IMR-90 (cell line): Measurements from ENCODE around the gene NRP1. TPM values are rescaled to one million over a fixed set of nuclear protein-coding genes. Genes with fewer than 3 reads are reported as not detected.

Source experiments
- ATAC-seq: fragments of 200-7000 bp; cut with Tn5 transposase; 2 replicates; pipeline ENCODE4 v1.9.1; 2020; ENCODE audit warnings: low read depth, mild to moderate bottlenecking, moderate library complexity
- BruUV-seq: library from RNA; stranded (reverse); fragments of 400-500 nt; replicated peaks from 2 replicates; lab custom pipeline; 2021; lab: Mats Ljungman, UMichigan
- CTCF ChIA-PET: fragments of 300-600 bp; formaldehyde crosslinking; extraction: SDS; loops from one replicate; lab custom pipeline; 2021; ENCODE audit warnings: antibody characterized with exemption; lab: Yijun Ruan, JAX
- POLR2A ChIA-PET: fragments of 300-600 bp; sonication (Branson Sonifier 250); formaldehyde crosslinking; loops from one replicate; lab custom pipeline; 2022; ENCODE audit warnings: antibody characterized with exemption; ENCODE audit not compliant: unreplicated experiment; lab: Charles Lee
- DNase-seq: peaks from one replicate; pipeline ENCODE4 v3.0.0; 2013
- H2AFZ ChIP-seq: replicated peaks from 2 replicates; pipeline ENCODE3; 2013; ENCODE audit warnings: low read length, mild to moderate bottlenecking; ENCODE audit not compliant: poor library complexity
- H2AK5ac ChIP-seq: 2 replicates; pipeline ENCODE4 v1.6.1; 2013; ENCODE audit warnings: low read depth, low read length, inconsistent platforms
- H2AK9ac ChIP-seq: replicated peaks from 2 replicates; pipeline ENCODE3; 2013; ENCODE audit warnings: mild to moderate bottlenecking, low read depth, low read length, moderate library complexity; ENCODE audit not compliant: poor library complexity
- H2BK120ac ChIP-seq: 2 replicates; pipeline ENCODE4 v1.6.1; 2013; ENCODE audit warnings: low read depth, low read length, inconsistent platforms
- H2BK15ac ChIP-seq: 3 replicates; pipeline ENCODE4 v1.6.1; 2013; ENCODE audit warnings: low read depth, low read length, inconsistent platforms
- H2BK20ac ChIP-seq: 2 replicates; pipeline ENCODE4 v1.6.1; 2013; ENCODE audit warnings: low read depth, mild to moderate bottlenecking, inconsistent platforms, low read length, moderate library complexity
- H2BK5ac ChIP-seq: 2 replicates; pipeline ENCODE4 v1.6.1; 2013; ENCODE audit warnings: mild to moderate bottlenecking, low read depth, low read length, inconsistent platforms; ENCODE audit not compliant: poor library complexity, severe bottlenecking
- H3K14ac ChIP-seq: replicated peaks from 2 replicates; pipeline ENCODE4 v1.6.1; 2013; ENCODE audit warnings: low read depth, low read length, inconsistent platforms
- H3K18ac ChIP-seq: 2 replicates; pipeline ENCODE4 v1.6.1; 2013; ENCODE audit warnings: low read depth, low read length, control low read depth
- H3K23ac ChIP-seq: 2 replicates; pipeline ENCODE4 v1.6.1; 2013; ENCODE audit warnings: low read depth, low read length, inconsistent platforms
- H3K27ac ChIP-seq: 2 replicates; pipeline ENCODE4 v1.5.1; 2013; ENCODE audit warnings: mild to moderate bottlenecking, control low read depth, low read length; ENCODE audit not compliant: insufficient read depth
- H3K27me3 ChIP-seq: 2 replicates; pipeline ENCODE4 v1.6.1; 2013; ENCODE audit warnings: low read length; ENCODE audit not compliant: control insufficient read depth, insufficient read depth
- H3K36me3 ChIP-seq: 2 replicates; pipeline ENCODE4 v1.6.1; 2013; ENCODE audit warnings: low read length, mixed read lengths; ENCODE audit not compliant: control insufficient read depth, insufficient read depth
- H3K4ac ChIP-seq: 2 replicates; pipeline ENCODE4 v1.6.1; 2013; ENCODE audit warnings: low read depth, low read length, inconsistent platforms
- H3K4me1 ChIP-seq: 2 replicates; pipeline ENCODE4 v1.6.1; 2013; ENCODE audit warnings: low read length, mixed read lengths; ENCODE audit not compliant: control insufficient read depth, insufficient read depth
- H3K4me2 ChIP-seq: 2 replicates; pipeline ENCODE4 v1.6.1; 2013; ENCODE audit warnings: low read depth, mild to moderate bottlenecking, control low read depth, low read length, moderate library complexity
- H3K4me3 ChIP-seq: 2 replicates; pipeline ENCODE4 v1.5.1; 2013; ENCODE audit warnings: low read depth, mild to moderate bottlenecking, control low read depth, low read length, moderate library complexity; ENCODE audit not compliant: insufficient read depth
- H3K56ac ChIP-seq: 2 replicates; pipeline ENCODE4 v1.6.1; 2013; ENCODE audit warnings: low read length, inconsistent platforms; ENCODE audit not compliant: insufficient read depth; ENCODE audit errors: extremely low read depth
- H3K79me1 ChIP-seq, 2 experiments: 2 replicates each; pipeline ENCODE4 v1.6.1; 2013; ENCODE audit warnings: low read length in 2 of 2, inconsistent platforms in 1 of 2, low read depth in 1 of 2
- H3K9ac ChIP-seq: 2 replicates; pipeline ENCODE4 v1.6.1; 2013; ENCODE audit warnings: low read depth, low read length, control low read depth
- H3K9me1 ChIP-seq: 2 replicates; pipeline ENCODE4 v1.6.1; 2013; ENCODE audit warnings: low read length, inconsistent platforms; ENCODE audit not compliant: insufficient read depth
- H3K9me3 ChIP-seq: 2 replicates; pipeline ENCODE4 v1.6.1; 2013; ENCODE audit warnings: low read length; ENCODE audit not compliant: control insufficient read depth, insufficient read depth
- H4K20me1 ChIP-seq: 2 replicates; pipeline ENCODE4 v1.6.1; 2013; ENCODE audit warnings: low read length, inconsistent platforms; ENCODE audit not compliant: insufficient read depth
- H4K5ac ChIP-seq: 2 replicates; pipeline ENCODE4 v1.6.1; 2013; ENCODE audit warnings: mild to moderate bottlenecking, low read depth, low read length, control low read depth
- H4K8ac ChIP-seq, 2 experiments: 2 replicates each; pipeline ENCODE4 v1.6.1; 2013; ENCODE audit warnings: low read depth in 2 of 2, low read length in 2 of 2, control low read depth in 1 of 2, inconsistent platforms in 1 of 2
- H4K91ac ChIP-seq: 2 replicates; pipeline ENCODE4 v1.6.1; 2013; ENCODE audit warnings: low read depth, low read length, inconsistent platforms; ENCODE audit not compliant: insufficient read depth
- CTCF ChIP-seq: conservative IDR thresholded peaks from 2 replicates; pipeline ENCODE4 v1.5.1; 2012; ENCODE audit warnings: mild to moderate bottlenecking, low read depth, low read length, improper control_type of control experiment
- ELK1 ChIP-seq: fragments of 150-350 bp; IDR thresholded peaks from 2 replicates; pipeline ENCODE4 v1.6.1; 2016; ENCODE audit warnings: low read depth, mild to moderate bottlenecking, low read length, moderate library complexity, borderline replicate concordance
- FOS ChIP-seq: fragments of 150-350 bp; IDR thresholded peaks from 2 replicates; pipeline ENCODE4 v1.6.1; 2016; ENCODE audit warnings: low read depth, low read length
- MAFK ChIP-seq: IDR thresholded peaks from 2 replicates; pipeline ENCODE4 v1.6.1; 2012; ENCODE audit warnings: low read depth, low read length, improper control_type of control experiment
- MAZ ChIP-seq: IDR thresholded peaks from 2 replicates; pipeline ENCODE4 v1.6.1; 2012; ENCODE audit warnings: low read depth, mild to moderate bottlenecking, low read length, improper control_type of control experiment, moderate library complexity, borderline replicate concordance
- MXI1 ChIP-seq: IDR thresholded peaks from 2 replicates; pipeline ENCODE4 v1.6.1; 2012; ENCODE audit warnings: low read depth, mild to moderate bottlenecking, low read length, moderate library complexity, borderline replicate concordance
- RAD21 ChIP-seq: IDR thresholded peaks from 2 replicates; pipeline ENCODE4 v1.6.1; 2012; ENCODE audit warnings: low read length, improper control_type of control experiment
- RCOR1 ChIP-seq: IDR thresholded peaks from 2 replicates; pipeline ENCODE4 v1.6.1; 2012; ENCODE audit warnings: mild to moderate bottlenecking, low read length, improper control_type of control experiment; ENCODE audit not compliant: insufficient replicate concordance
- WGBS, 2 experiments: methylation state at CpG; one replicate each; pipeline versions ENCODE4 v1.1.5 to v1.1.7; 2013; ENCODE audit warnings: missing lambda C conversion rate in 2 of 2; ENCODE audit not compliant: insufficient read length in 1 of 2; ENCODE audit errors: extremely low coverage in 2 of 2; 5-methylcytosine and 5-hydroxymethylcytosine counted together
- dilution Hi-C: fragments of 300-500 bp; cut with HindIII; formaldehyde crosslinking; loops from one replicate; pipeline ENCODE4 v1.14.3; 2018; ENCODE audit warnings: low sequenced_read_pairs; ENCODE audit not compliant: unreplicated experiment
- in situ Hi-C: fragments of 300-500 bp; cut with MboI; formaldehyde crosslinking; loops from 3 replicates; pipeline ENCODE4 v1.14.3; 2019; ENCODE audit warnings: low sequenced_read_pairs, inconsistent platforms, mixed read lengths
- intact Hi-C: fragments of 100-400 bp; cut with micrococcal nuclease; formaldehyde crosslinking; loops from 2 replicates; pipeline ENCODE4 v1.10.0; 2022
- polyA plus RNA-seq, 3 experiments: library from polyadenylated mRNA; depleted of rRNA; stranded (reverse); fragments of >200 nt; gene quantifications; 2 replicates each; pipeline ENCODE4 v1.2.3, GENCODE V29; 2012; ENCODE audit warnings: low replicate concordance in 1 of 3
- total RNA-seq: library from RNA; depleted of rRNA; stranded (reverse); fragments of >200 nt; gene quantifications from 2 replicates; pipeline ENCODE4 v1.2.3, GENCODE V29; 2012

Gene NRP1
- total and polyA plus RNA-seq, 2 of the 4 experiments (the other 2 are of a cell fraction) = 108 to 227 TPM

GRCh38 chr10:33258967-33259366, 75.5 kb downstream of the NRP1 start:
- ATAC-seq = peak; percentile 80

More at GRCh38 chr10:33258967-33259366, 75.5 kb downstream of the NRP1 start:
- peak overlapping the region; percentile 82; the same call in 1 of the 2 replicates for H2AK5ac ChIP-seq
- dilution Hi-C loops (no loop called here), intact Hi-C loops (no loop called here), in situ Hi-C loops (no loop called here)
- H3K23ac ChIP-seq = peak overlapping the region; percentile 37; the same call in 1 of the 2 replicates
- peaks cover 2% of the 10 kb centered on the region; the same call in 1 of the 2 replicates for H3K9me1 ChIP-seq
- TF ChIP-seq MXI1 (no peak), RCOR1 (no peak), ELK1 (no peak), MAZ (peak; percentile 50; the same call in 1 of the 2 replicates), FOS (no peak; the same call in 1 of the 2 replicates), CTCF (no peak), RAD21 (no peak), MAFK (peak; percentile 12; the same call in 1 of the 2 replicates)
- H4K20me1 ChIP-seq = no peaks in the 10 kb centered on the region
- H3K4me2 ChIP-seq = peak overlapping the region; percentile 73
- peak overlapping the region; percentile 67 for H2AK9ac ChIP-seq
- DNase-seq = peak; percentile 73
- peaks cover 10 to 54% of the 10 kb centered on the region in 2 experiments; a peak in 3 of 4 replicates for H3K79me1 ChIP-seq
- H3K14ac ChIP-seq = peak overlapping the region; percentile 80; the same call in 1 of the 2 replicates
- WGBS, 2 experiments = 77% methylated on average over 3 of the region's 9 CpGs; no CpG with 5 or more reads in 1 of the 2 experiments
- H3K9ac ChIP-seq = peak overlapping the region; percentile 2; the same call in 1 of the 2 replicates
- peak overlapping the region; percentile 82 for H2BK5ac ChIP-seq
- H2BK15ac ChIP-seq = peak overlapping the region; percentile 67; the same call in 1 of the 3 replicates
- peak overlapping the region; percentile 59 for H2AFZ ChIP-seq
- peak overlapping the region; percentile 82 for H2BK20ac ChIP-seq
- peak overlapping the region; percentile 17; the same call in 1 of the 2 replicates for H3K4me3 ChIP-seq
- H4K8ac ChIP-seq = peak overlapping the region in 1 of 2 experiments; percentile 86; a peak in 3 of 4 replicates
- no TSS peak for BruUV-seq
- H2BK120ac ChIP-seq = peak overlapping the region; percentile 92
- H3K36me3 ChIP-seq = peaks cover 12% of the 10 kb centered on the region
- H3K18ac ChIP-seq = peak overlapping the region; percentile 76; the same call in 1 of the 2 replicates
- ChIA-PET POLR2A (no interaction called here), CTCF (interaction anchor here (1.3 to 2.0 kb wide), 2 partner anchors 14 to 66 kb away, joined by 3 to 4 read pairs; no protein-coding TSS in a partner anchor)
- H3K27ac ChIP-seq = peak overlapping the region; percentile 41
- H3K27me3 ChIP-seq = no peaks in the 10 kb centered on the region
- no peaks in the 10 kb centered on the region for H3K9me3 ChIP-seq
- H4K91ac ChIP-seq = peak overlapping the region; percentile 68; the same call in 1 of the 2 replicates
- H3K56ac ChIP-seq = peak overlapping the region; percentile 28; the same call in 1 of the 2 replicates
- peak overlapping the region; percentile 58; the same call in 1 of the 2 replicates for H4K5ac ChIP-seq
- H3K4me1 ChIP-seq = peaks cover 12% of the 10 kb centered on the region
- peak overlapping the region; percentile 83 for H3K4ac ChIP-seq
